Astrocyte of the spinal cord (primary cell): ENCODE measurements around the gene PSEN1.
A peak's percentile ranks its signal among the peaks of the same experiment; 100 is the strongest.

ENCODE experiments used
- DNase-seq: peaks from one replicate; pipeline ENCODE4 v3.0.0; 2011; ENCODE audit warnings: low read depth, low spot score
- H3K4me3 ChIP-seq: 2 replicates; pipeline ENCODE4 v1.5.1; 2011; ENCODE audit warnings: low read depth, mild to moderate bottlenecking, low read length, moderate library complexity
- in situ Hi-C: cut with HindIII; loops from 2 replicates; pipeline ENCODE4 v1.10.0; 2017; ENCODE audit warnings: low sequenced_read_pairs
- TF ChIP-seq, protein P1 (sequence below): IDR thresholded peaks from 2 replicates; pipeline ENCODE4 v1.5.1; 2012; ENCODE audit warnings: low read depth, mild to moderate bottlenecking, low read length, inconsistent platforms

PSEN1 gene

DNA sequence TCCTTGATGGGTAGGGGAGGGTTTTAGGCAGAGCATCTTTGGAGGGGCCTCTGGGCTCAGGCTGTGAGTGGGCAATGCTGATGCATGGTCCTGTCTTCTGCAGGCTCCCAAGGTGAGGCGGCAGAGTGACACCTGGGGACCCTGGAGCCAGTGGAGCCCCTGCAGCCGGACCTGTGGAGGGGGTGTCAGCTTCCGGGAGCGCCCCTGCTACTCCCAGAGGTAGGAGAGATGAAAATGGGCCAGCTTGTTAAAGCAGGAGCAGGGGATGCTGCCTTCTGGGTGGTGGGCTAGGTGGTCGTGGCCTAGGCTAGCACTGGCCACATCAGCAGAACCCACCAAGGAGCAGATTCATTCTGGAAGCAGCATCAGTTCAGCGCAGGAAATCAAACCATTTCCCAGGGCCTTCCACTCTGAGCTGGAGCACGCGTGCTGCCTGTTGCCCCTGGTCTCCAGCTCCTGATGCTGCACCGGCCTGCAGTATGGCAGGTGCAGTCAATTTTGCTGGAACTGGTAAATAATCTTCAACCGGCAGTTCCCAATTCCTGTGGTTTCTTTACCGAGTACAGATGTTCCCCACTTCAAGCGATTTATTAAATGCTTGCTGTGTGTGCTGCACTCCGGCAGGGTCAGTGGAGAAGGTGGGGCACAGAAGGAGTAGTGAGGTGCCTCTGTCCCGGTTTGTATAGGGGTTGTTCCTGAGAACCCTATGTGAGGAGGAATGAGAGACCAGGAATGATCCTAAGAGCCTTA, 108.4 kb downstream of the PSEN1 start:
- TF ChIP-seq, protein P1, sequence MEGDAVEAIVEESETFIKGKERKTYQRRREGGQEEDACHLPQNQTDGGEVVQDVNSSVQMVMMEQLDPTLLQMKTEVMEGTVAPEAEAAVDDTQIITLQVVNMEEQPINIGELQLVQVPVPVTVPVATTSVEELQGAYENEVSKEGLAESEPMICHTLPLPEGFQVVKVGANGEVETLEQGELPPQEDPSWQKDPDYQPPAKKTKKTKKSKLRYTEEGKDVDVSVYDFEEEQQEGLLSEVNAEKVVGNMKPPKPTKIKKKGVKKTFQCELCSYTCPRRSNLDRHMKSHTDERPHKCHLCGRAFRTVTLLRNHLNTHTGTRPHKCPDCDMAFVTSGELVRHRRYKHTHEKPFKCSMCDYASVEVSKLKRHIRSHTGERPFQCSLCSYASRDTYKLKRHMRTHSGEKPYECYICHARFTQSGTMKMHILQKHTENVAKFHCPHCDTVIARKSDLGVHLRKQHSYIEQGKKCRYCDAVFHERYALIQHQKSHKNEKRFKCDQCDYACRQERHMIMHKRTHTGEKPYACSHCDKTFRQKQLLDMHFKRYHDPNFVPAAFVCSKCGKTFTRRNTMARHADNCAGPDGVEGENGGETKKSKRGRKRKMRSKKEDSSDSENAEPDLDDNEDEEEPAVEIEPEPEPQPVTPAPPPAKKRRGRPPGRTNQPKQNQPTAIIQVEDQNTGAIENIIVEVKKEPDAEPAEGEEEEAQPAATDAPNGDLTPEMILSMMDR, result no peak
- DNase-seq, result no peak
- in situ Hi-C loops, result no loop called here
- H3K4me3 ChIP-seq, result no peak overlapping the region

DNA sequence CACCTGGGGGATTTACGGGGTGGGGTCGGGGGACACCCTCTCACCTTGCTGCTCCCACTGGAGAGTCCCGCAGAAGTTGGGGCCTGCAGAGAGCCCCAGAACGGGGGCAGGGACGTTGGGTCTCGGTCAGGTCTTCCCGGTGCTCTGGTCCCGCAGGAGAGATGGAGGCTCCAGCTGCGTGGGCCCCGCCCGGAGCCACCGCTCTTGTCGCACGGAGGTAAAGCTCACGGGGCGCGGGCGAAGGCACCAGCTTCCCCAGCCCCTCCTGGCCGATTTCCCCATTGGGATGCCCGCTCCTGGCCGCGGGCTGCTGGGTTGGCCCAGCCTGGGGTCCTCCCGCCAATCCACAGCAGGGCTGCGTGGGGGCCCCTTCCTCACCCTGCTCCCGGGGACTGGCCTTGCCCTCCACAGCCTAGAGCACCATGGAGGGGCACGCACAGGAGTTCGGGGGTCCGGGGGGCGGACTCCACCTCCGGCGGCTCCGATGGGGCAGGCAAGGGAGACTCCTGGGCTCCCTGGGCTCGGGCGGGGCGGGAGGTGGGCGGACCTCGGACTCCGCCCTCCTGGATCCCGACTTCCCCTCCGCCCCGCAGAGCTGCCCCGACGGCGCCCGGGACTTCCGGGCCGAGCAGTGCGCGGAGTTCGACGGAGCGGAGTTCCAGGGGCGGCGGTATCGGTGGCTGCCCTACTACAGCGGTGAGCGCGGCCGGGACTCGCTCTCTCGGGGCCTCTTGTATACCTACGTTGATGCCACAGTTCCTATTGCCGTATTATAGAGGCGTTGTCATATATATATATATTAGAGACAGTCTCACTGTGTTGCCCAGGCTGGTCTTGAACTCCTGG, 109.4 kb downstream of the PSEN1 start:
- H3K4me3 ChIP-seq, result peak overlapping the region; percentile 47
- DNase-seq, result peak; percentile 24
- TF ChIP-seq, protein P1, result no peak
- in situ Hi-C loops, result no loop called here

DNA sequence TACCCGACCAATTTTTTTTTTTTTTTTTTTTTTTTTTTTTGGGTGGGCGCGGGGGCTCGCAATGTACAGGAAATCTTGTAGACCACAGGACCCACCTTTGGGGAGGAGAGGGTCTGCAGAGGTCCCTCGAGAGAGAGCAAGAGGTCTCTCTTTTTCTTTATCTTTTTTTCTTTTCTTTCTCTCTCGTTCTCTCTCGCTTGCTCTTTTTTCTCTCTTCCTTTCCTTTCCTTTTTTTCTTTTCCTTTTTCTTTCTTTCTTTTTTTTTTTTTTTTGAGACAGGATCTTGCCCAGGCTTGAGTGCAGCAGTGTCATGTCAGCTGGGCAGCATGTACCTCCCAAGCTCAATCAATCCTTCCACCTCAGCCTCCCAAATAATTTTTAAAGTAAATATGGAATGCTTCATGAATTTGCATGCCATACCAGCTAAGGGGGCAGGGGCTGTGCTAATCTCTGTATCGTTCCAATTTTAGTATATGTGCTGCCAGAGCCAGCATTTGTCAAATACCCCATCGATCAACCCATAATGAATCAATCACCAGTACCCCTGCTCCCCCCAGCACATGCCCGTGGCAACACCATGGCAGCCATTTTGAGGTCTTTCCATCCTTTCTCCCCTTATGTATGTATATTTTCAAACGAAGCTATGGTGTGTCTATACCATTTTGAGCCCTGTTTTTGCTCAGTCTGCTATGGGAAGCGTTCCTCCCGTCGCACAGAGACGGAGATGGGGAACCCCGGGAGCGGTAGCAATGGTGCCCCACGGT, 110.3 kb downstream of the PSEN1 start:
- peak overlapping the region; percentile 47 for H3K4me3 ChIP-seq
- no peak for DNase-seq
- in situ Hi-C loops, result no loop called here
- TF ChIP-seq, protein P1, result no peak

DNA sequence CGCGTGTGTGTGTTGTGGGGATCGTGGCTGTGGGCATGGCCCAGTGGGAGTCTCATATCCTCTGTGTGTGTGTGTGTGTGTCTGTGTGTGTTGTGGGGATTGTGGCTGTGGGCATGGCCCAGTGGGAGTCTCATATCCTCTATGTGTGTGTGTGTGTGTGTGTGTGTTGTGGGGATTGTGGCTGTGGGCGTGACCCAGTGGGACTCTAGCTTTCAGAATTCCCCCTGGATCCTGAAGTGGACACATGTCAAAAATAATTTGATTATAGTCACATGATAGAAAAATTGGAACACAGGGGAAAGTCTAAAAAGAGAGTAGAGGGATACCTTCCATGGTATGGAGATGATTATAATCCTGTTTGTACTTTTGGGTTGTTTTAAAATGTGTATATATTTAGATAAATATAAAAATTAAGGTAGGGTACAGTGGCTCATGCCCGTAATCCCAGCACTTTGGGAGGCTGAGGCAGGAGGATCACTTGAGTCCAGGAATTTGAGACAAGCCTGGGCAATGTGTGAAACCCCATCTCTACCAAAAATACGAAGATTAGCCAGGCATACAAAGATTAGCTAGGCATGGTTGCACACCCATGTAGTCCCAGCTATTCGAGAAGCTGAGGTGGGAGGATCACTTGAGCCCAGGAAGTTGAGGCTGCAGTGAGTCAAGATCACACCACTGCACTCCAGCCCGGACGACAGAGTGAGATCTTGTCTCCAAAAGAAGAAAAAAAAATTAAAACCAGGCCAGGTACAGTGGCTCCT, 112.0 kb downstream of the PSEN1 start:
- in situ Hi-C loops, result no loop called here
- no peak for DNase-seq
- no peak overlapping the region for H3K4me3 ChIP-seq
- TF ChIP-seq, protein P1, result no peak

DNA sequence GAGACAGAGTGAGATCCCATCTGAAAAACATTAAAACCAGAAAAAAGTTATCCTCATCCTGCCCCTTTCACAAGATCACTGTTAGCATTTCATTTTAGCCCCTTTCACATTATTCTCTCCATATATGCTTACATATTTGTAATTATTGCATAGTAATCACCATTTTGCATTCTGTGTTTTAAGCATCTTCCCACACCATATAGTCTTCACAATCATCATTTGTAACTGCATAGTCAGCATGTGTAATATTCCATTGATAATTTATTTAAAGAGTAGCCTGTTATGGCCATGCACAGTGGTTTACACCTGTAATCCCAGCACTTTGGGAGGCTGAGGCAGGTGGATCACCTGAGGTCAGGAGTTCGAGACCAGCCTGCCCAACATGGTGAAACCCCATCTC, 112.8 kb downstream of the PSEN1 start:
- DNase-seq, result no peak
- in situ Hi-C loops, result no loop called here
- H3K4me3 ChIP-seq, result no peak overlapping the region
- TF ChIP-seq, protein P1, result no peak
